Karpas-422 (cell line): ENCODE measurements around the gene DNAH2. TPM values are rescaled to one million over a fixed set of nuclear protein-coding genes. Genes with fewer than 3 reads are reported as not detected.

Experiments used
- DNase-seq: peaks from one replicate; pipeline ENCODE4 v3.0.0-alpha.2; 2015
- H2AFZ ChIP-seq: fragments of 200-600 bp; sonication (generic); 2 replicates; pipeline ENCODE4 v1.6.1; 2014; ENCODE audit warnings: antibody characterized with exemption, low read length, mixed read lengths
- H3K27ac ChIP-seq: fragments of 200-600 bp; sonication (generic); 2 replicates; pipeline ENCODE4 v1.5.1; 2014; ENCODE audit warnings: mild to moderate bottlenecking, low read length, moderate library complexity
- H3K27me3 ChIP-seq: fragments of 200-600 bp; sonication (generic); 2 replicates; pipeline ENCODE4 v1.6.1; 2014; ENCODE audit warnings: low read length, mixed read lengths
- H3K36me3 ChIP-seq: fragments of 200-600 bp; sonication (generic); 2 replicates; pipeline ENCODE4 v1.6.1; 2014; ENCODE audit warnings: low read length, mixed read lengths; ENCODE audit not compliant: insufficient read depth
- H3K4me1 ChIP-seq: fragments of 200-600 bp; sonication (generic); 2 replicates; pipeline ENCODE4 v1.6.1; 2014; ENCODE audit warnings: mild to moderate bottlenecking, low read length, mixed read lengths
- H3K4me2 ChIP-seq: fragments of 200-600 bp; sonication (generic); 2 replicates; pipeline ENCODE4 v1.6.1; 2014; ENCODE audit warnings: low read length, low read depth, mild to moderate bottlenecking; ENCODE audit not compliant: poor library complexity, severe bottlenecking
- H3K4me3 ChIP-seq: fragments of 200-600 bp; sonication (generic); 2 replicates; pipeline ENCODE4 v1.5.1; 2014; ENCODE audit warnings: mild to moderate bottlenecking, antibody characterized with exemption, low read length, mixed read lengths
- H3K79me2 ChIP-seq: fragments of 200-600 bp; sonication (generic); 2 replicates; pipeline ENCODE4 v1.6.1; 2014; ENCODE audit warnings: mild to moderate bottlenecking, low read length, mixed read lengths
- H3K9ac ChIP-seq: fragments of 200-600 bp; sonication (generic); 2 replicates; pipeline ENCODE4 v1.6.0; 2014; ENCODE audit warnings: low read length
- H3K9me2 ChIP-seq: fragments of 200-600 bp; sonication (generic), shearing (Covaris generic); replicated peaks from 2 replicates; pipeline ENCODE4 v1.6.0; 2014; ENCODE audit warnings: mild to moderate bottlenecking, low read length, moderate library complexity; ENCODE audit not compliant: insufficient read depth
- H3K9me3 ChIP-seq: fragments of 300-700, 200-600 bp; sonication (generic); 2 replicates; pipeline ENCODE4 v1.6.1; 2014; ENCODE audit warnings: low read length, mixed read lengths
- H4K20me1 ChIP-seq: fragments of 200-600 bp; sonication (generic); 2 replicates; pipeline ENCODE4 v1.6.1; 2014; ENCODE audit warnings: mild to moderate bottlenecking, antibody characterized with exemption, low read length, low read depth; ENCODE audit not compliant: insufficient read depth
- total RNA-seq: library from RNA; depleted of rRNA; stranded (reverse); fragments of >200 nt; shearing (Covaris generic); gene quantifications from 2 replicates; pipeline ENCODE4 v1.2.3, GENCODE V29; 2014; ENCODE audit warnings: low replicate concordance

DNAH2 gene
- total RNA-seq, 1 experiment from 2014 or later, result not detected

DNA sequence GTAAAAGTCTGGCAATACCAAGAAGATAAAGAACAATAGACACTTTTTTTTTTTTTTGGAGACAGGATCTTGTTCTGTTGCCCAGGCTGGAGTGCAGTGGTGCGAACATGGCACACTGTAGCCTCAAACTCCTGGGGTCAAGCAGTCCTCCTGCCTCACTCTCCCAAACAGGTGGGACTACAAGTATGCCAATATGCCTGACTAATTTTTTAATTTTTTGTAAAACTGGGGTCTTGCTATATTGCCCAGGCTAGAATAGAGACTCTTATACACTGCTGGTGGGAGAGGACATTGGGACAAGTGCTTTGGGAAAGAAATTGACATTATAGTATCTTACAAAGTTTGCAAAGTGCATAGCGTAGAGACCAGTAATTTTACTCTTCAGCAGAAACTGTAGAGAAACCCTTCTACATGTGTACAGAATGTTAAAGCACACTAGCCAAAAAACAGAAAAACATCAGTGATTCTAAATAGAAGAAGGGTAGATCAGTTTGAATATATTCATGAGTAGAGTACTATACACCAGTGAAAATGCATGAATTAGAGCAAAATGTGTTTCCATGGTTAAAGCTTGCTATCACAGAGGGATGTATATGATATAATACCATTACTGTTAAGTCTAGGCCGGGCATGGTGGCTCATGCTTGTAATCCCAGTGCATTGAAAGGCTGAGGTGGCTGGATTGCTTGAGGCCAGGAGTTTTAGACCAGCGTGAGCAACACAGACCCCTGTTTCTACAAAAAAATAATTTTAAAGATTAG, 19.5 kb upstream of the DNAH2 start:
- H3K4me1 ChIP-seq, result no peaks in the 10 kb centered on the region
- no peaks in the 10 kb centered on the region for H3K36me3 ChIP-seq
- no peak for DNase-seq
- H3K79me2 ChIP-seq, result no peaks in the 10 kb centered on the region
- no peak overlapping the region for H3K4me2 ChIP-seq
- H2AFZ ChIP-seq, result no peak overlapping the region
- no peak overlapping the region for H3K4me3 ChIP-seq
- H4K20me1 ChIP-seq, result no peaks in the 10 kb centered on the region
- no peaks in the 10 kb centered on the region for H3K9me2 ChIP-seq
- H3K27ac ChIP-seq, result no peak overlapping the region
- H3K27me3 ChIP-seq, result no peaks in the 10 kb centered on the region
- H3K9ac ChIP-seq, result no peak overlapping the region
- H3K9me3 ChIP-seq, result no peaks in the 10 kb centered on the region

DNA sequence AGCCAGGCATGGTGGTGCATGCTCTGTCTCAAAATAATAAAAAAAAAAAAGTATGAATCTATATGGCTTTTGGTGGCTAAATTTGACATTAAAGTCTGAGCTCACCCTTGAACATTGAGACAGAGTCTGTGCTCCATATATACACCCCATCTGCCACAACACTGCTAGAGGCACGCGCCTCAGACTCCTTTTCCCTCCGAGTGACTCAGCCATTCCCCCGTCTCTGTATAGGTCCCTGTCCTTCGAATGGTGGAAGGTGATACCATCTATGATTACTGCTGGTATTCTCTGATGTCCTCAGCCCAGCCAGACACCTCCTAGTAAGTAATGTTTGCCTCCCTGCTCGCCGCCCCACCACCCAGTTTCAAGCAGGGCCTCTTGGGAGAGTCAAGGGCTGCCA, 17.0 kb upstream of the DNAH2 start:
- Histone ChIP-seq H3K27me3 (no peaks in the 10 kb centered on the region), H3K9ac (no peak overlapping the region), H3K4me3 (no peak overlapping the region), H3K9me3 (no peaks in the 10 kb centered on the region), H3K9me2 (no peaks in the 10 kb centered on the region), H3K79me2 (no peaks in the 10 kb centered on the region), H3K4me1 (no peaks in the 10 kb centered on the region), H4K20me1 (no peaks in the 10 kb centered on the region), H3K36me3 (no peaks in the 10 kb centered on the region), H2AFZ (no peak overlapping the region), H3K4me2 (no peak overlapping the region), H3K27ac (no peak overlapping the region)
- no peak for DNase-seq

DNA sequence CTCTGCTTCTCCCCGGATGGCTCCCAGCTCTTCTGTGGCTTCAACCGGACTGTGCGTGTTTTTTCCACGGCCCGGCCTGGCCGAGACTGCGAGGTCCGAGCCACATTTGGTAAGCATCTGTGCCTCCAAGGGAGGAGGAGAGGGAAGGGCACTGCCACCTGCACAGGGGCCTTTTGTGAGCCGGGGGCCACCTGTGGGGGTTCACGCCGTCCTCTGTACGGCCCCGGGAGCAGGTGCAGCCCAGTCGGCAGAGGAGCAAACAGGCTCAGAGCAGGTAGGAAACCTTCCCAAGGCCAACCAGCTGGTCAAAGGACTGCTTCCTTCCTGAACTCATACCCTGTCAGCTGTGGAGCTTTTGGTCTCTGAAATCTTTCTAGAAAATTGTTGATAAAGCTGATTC, 15.9 kb upstream of the DNAH2 start:
- Histone ChIP-seq H3K27me3 (no peaks in the 10 kb centered on the region), H3K4me3 (no peak overlapping the region)

DNA sequence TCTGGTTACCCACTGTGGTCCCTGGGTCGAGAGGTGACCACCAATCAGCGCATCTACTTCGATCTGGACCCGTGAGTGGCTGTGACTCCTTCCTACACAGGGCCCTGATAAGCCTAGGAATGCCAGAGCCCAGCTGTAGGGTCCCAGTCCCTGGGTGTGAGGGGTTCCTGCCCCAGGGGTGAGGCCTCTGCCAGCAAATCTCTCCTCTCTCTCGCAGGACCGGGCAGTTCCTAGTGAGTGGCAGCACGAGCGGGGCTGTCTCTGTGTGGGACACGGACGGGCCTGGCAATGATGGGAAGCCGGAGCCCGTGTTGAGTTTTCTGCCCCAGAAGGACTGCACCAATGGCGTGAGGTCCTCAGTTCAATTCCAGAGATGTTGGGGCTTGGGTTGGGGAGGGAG, 14.8 kb upstream of the DNAH2 start:
- no peaks in the 10 kb centered on the region for H3K27me3 ChIP-seq
- H3K79me2 ChIP-seq, result no peaks in the 10 kb centered on the region
- H3K27ac ChIP-seq, result no peak overlapping the region
- no peaks in the 10 kb centered on the region for H4K20me1 ChIP-seq
- H3K4me2 ChIP-seq, result no peak overlapping the region
- DNase-seq, result no peak
- H3K9ac ChIP-seq, result no peak overlapping the region
- H3K4me1 ChIP-seq, result no peaks in the 10 kb centered on the region
- H3K9me3 ChIP-seq, result no peaks in the 10 kb centered on the region
- no peak overlapping the region for H3K4me3 ChIP-seq
- H3K9me2 ChIP-seq, result no peaks in the 10 kb centered on the region
- no peaks in the 10 kb centered on the region for H3K36me3 ChIP-seq
- H2AFZ ChIP-seq, result no peak overlapping the region

More for the DNA sequence above, 15.9 kb upstream of the DNAH2 start:
- H3K9me2 ChIP-seq, result no peaks in the 10 kb centered on the region
- H3K9me3 ChIP-seq, result no peaks in the 10 kb centered on the region
- H2AFZ ChIP-seq, result no peak overlapping the region
- no peaks in the 10 kb centered on the region for H3K36me3 ChIP-seq
- no peak overlapping the region for H3K9ac ChIP-seq
- H3K4me1 ChIP-seq, result no peaks in the 10 kb centered on the region
- no peaks in the 10 kb centered on the region for H4K20me1 ChIP-seq
- no peaks in the 10 kb centered on the region for H3K79me2 ChIP-seq
- no peak for DNase-seq
- H3K27ac ChIP-seq, result no peak overlapping the region
- no peak overlapping the region for H3K4me2 ChIP-seq

DNA sequence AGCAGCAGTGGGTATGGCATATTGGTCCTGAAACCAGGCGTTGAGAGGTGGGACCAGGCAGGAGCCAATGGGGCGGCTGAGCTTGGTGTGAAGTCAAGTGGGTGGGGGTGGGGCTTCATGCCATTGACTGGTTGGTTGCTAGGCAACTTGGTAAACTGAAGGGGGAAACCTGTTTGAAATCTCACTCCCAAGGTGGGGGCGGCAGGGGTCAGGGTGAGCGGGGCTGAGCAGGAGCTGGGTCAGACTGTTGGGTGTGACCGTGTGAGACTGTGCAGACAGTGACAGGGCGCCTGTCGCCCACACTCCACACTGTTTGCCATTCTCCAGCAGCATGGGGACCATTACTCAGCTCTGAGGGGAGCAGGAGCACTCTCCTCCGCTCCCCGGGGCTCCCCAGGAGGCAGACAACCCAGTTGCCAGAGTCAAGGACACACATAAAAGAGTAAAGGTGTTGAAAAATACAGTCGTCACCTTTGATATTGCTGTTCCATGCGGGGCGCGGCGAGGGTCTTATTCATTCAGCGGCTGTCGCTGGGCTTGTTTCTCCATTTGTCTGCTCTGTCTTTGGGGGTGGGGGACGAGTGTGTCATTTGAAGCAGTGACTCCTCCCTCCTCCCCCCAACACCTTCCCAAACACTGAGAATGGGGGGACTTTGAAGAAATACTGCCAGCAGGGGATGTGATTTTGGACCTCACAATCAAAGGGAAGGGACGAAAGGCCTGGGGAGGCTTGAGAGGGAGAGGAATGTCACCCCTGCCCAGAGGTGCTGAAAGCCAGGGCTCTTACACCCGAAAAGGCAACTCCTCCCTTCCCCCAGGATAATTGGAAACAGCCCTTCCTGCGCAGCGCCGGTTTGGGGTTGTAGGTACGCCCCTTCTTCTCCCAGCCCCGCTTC, 13.7 kb upstream of the DNAH2 start:
- Histone ChIP-seq H3K4me1 (peaks cover under 1% of the 10 kb centered on the region; the same call in 1 of the 2 replicates), H3K9me2 (no peaks in the 10 kb centered on the region), H3K4me2 (no peak overlapping the region), H3K36me3 (no peaks in the 10 kb centered on the region), H2AFZ (no peak overlapping the region), H3K9ac (no peak overlapping the region), H4K20me1 (no peaks in the 10 kb centered on the region), H3K9me3 (no peaks in the 10 kb centered on the region), H3K79me2 (no peaks in the 10 kb centered on the region), H3K27ac (no peak overlapping the region), H3K27me3 (no peaks in the 10 kb centered on the region), H3K4me3 (no peak overlapping the region)
- peak; percentile 81 for DNase-seq

DNA sequence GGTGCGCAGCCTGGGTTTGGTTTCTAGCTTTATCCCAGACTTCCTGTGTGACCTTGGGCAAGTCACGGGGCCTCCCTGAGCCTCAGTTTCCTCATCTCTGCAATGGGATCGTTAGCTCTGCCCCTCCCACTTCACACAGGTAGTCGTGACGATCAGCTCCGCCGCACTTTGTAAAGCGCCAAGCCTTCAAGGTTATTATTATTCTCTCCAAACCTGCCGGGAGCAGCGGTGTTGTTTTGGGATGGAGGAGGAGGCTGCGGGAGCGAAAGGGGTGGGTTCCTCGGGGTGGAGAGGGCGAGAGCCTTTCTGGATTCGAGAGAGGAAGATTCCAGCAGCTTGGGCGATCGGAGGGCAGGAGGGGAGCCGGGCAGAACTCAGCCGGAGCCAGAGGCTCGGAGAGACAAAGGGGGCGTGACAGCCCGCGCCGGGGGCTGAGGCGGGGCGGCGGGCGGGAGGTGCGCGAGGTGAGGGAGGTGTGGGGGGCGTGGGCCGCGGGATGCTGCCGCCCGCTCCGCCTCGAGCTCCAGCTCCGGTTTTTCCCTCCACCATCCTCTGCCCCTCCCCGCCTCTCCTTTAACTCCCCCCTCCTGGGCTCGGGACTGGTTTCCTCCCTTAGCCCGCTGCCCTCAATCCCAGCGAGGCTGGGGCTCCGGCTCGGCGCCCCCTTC, 12.8 kb upstream of the DNAH2 start, which contains the start of gene EFNB3:
EFNB3 (plus strand) TSS at position 602 of the 668 bp plus-strand sequence. CDS start 397 bp downstream, outside the sequence.
- Histone ChIP-seq H3K9me3 (no peaks in the 10 kb centered on the region), H3K4me3 (no peak within 1 kb of the TSS), H3K9ac (no peak within 1 kb of the TSS)

DNA sequence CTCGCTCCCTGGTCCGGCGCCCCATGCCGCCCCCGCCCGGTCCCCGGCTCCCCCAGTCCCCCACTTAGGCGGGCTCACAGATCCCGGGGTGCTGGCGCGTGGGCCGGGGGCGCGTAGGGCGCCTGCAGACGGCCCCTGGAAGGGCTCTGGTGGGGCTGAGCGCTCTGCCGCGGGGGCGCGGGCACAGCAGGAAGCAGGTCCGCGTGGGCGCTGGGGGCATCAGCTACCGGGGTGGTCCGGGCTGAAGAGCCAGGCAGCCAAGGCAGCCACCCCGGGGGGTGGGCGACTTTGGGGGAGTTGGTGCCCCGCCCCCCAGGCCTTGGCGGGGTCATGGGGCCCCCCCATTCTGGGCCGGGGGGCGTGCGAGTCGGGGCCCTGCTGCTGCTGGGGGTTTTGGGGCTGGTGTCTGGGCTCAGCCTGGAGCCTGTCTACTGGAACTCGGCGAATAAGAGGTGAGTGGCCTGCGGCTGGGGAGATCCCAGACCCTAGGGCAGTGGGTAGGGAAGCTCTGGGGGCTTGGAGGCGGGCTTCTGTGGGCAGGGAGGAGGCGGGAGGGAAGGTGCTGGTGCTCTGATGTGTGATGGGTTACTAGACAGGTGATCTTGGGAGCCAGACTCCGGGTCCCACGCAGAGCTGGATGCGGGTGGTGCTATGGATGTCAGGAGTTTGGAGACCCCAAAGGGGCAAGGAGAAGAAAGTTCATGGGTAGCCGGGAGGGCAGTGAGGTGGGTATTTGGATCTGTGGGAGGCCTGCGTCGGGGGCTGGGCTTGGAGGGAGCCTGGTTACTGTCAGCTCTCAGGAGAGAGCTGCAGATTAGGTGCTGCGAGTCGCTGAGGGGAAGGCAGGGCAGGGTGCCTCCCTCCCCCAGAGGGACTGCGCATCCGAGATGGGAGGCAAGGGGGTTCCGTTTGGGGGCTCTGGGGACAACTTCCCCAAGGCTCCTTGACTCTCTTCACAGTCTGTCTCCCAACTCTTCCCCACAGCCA, 12.0 kb upstream of the DNAH2 start:
- no peaks in the 10 kb centered on the region for H3K79me2 ChIP-seq
- no peaks in the 10 kb centered on the region for H4K20me1 ChIP-seq
- H3K4me1 ChIP-seq, result peaks cover 10% of the 10 kb centered on the region
- no peak overlapping the region for H3K4me3 ChIP-seq
- H2AFZ ChIP-seq, result no peak overlapping the region
- no peaks in the 10 kb centered on the region for H3K9me2 ChIP-seq
- no peaks in the 10 kb centered on the region for H3K36me3 ChIP-seq
- H3K27me3 ChIP-seq, result no peaks in the 10 kb centered on the region
- DNase-seq, result no peak
- no peak overlapping the region for H3K9ac ChIP-seq
- no peak overlapping the region for H3K27ac ChIP-seq
- H3K9me3 ChIP-seq, result no peaks in the 10 kb centered on the region
- H3K4me2 ChIP-seq, result no peak overlapping the region

More for the DNA sequence above, 12.8 kb upstream of the DNAH2 start, which contains the start of gene EFNB3:
- no peak for DNase-seq
- no peaks in the 10 kb centered on the region for H3K9me2 ChIP-seq
- H4K20me1 ChIP-seq, result no peaks in the 10 kb centered on the region
- no peaks in the 10 kb centered on the region for H3K27me3 ChIP-seq
- H2AFZ ChIP-seq, result no peak within 1 kb of the TSS
- H3K4me1 ChIP-seq, result peaks cover 4% of the 10 kb centered on the region; the same call in 1 of the 2 replicates
- no peaks in the 10 kb centered on the region for H3K79me2 ChIP-seq
- H3K4me2 ChIP-seq, result no peak within 1 kb of the TSS
- no peak within 1 kb of the TSS for H3K27ac ChIP-seq
- no peaks in the 10 kb centered on the region for H3K36me3 ChIP-seq
